Central memory CD4-positive, alpha-beta T cell (primary cell): Measurements from ENCODE around the gene UBL4B.
A peak's percentile ranks its signal among the peaks of the same experiment; 100 is the strongest.

Experiments
- DNase-seq: peaks from one replicate; pipeline ENCODE4 v3.0.0; 2022

Gene UBL4B

DNA sequence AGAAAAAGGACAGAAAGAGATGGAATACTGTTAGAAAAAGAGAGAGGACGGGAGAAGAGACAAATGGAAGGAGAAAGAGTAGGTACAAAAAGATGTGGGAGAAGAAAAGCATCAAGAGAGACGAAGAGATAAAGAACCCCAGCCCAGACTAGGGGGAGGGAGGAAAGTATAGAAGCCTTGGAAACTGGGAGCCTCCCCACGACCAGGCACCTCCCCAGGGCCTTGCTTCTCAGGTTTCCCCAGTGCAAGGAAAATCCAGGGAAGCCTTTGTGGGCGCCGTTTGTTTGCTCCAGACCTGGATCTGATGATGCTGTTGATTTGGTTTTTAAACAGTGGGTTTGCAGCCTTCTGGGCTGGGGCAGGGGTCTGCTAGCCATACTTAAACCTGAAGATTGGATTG, 26.6 kb upstream of the UBL4B start:
- DNase-seq: no peak

DNA sequence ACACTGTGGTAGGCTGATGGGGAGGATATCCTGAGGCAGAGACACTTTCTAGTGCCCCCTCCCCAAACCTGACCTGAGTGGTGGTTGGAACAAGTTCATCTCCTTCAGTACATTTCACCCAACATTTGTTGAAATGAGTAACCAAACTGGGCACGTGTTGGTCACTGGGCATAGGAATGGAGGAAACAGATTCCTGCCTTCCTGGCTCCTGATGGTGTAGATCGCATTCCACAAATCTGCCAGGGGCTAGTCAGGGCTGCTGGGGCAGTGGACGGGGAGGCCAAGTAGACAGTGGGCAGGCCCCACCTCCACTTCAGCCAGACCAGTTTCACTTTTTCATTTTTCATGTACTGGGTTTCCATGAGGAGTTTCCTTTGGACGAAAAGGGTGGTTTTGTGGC, 25.3 kb upstream of the UBL4B start:
- no peak for DNase-seq

DNA sequence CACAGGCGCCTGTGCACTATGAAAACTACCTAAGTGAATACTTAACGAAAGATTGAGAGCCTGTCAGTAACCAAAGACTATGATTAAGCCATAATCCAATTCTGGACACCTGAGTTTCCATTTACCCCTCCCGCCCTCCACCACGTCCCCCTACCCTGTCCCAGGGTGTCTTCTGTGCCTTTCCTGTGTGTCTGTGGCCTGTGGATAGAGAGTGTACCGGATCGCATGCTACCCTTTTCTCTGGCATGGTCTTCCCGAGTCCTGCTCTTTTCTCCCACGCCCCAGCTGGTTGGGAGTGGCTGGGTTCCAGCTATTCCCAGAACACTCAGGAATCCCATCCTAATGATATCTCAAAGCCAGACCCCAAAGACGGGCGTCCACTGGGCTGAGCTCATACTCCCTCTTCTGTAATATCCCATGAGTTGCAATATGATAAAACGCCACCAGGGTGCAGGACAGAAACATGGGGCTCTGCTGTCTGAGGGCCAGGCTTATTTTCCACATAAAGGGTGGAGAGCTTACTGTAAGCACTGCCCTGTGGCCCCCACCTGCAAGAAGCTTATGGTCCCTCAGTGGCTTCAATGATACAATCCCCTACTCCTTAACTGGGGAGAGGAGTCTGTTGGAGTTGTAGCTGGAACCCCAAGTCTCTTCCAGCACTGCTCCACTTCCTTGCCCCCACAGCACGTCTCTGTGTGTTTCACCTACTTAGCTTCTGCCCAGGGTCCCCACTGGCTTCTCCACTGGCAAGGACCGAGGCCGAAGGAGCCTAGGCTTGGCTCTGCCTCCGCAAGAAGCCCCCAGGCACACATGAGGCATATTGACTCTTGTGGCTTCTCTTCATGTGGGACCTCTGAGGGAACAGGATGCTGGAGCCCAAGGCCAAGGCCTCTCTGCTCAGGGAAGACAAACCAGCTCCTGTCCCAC, 24.2 kb upstream of the UBL4B start:
- DNase-seq: no peak

DNA sequence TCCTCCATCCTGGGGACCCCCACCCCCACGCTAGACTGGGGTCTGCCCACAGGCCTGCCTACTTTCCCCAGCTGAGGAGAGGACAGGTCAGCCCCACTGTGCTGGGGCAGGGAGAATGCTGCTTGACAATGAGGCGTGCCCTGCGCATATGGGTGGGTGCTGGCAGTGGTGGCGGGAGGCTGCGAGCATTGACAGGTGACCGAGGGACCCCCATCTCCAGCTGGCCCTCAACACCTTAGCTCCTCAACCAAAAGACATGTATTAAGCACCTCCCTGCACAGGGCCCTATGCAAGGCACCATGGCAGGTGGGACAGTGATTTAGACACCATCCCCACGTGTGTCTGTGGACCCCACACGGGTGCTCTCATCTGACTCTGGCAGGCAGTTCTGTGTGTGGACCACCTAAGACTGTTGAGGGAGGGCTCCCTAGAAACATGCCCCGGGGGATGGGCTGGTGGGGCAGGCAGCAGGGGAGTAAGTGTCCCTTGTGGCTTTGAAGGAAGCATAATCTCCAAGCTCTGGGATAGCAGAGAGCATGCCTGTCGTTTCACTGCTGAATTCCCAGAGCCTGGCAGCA, 23.4 kb upstream of the UBL4B start:
- no peak for DNase-seq

DNA sequence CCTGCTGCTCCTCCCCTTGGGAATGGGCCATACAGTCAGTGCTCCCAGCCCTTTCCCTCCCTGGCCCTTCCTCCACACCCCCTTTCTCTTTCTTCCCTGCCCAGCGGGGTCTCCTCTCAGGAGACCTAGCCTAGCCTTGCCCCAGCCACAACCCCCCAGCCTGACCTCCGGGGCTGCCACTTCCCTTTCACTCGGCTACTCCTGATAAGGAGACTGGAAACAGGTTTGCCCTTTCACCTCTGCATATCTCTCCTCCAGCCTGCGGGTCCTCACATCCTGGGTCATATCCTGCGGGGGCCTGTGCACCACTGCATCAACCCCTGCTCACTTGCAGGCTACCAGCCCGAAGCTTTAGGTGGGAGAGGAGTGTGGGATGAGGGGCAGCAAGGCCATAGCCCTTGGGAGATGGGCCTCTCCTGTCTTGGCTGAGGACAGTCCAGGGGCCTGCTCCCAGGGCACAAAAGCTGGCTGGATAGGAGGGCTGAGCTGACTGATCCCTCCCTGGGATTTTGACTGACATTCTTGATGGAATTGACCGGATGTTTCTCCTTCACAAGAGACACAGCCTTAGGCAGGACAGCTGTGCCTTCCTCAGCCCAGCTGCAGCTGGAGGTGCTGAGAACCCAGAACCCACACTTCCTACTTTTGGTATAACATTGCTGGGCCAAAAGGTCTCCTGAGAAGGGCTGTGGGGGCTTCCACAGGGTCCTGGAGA, 22.5 kb upstream of the UBL4B start:
- DNase-seq: no peak

DNA sequence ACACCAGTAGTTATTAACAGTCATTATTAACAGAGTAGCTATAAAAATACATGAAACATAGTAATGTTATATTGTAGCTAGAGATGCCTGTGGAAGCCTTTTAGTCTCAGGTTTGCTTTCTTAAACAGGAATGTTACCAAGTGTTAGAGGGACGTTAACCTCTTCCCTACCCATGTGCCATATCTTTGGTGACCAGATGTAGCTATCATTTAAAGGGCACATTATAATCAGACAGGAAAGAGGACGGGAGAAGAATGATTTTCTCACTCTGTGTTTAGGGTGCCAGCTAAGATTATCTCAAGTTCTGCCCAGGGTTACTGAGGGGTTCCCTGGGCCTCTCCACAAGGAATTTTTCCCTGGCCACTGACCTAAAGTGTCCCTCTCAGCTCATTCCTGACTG, 20.9 kb upstream of the UBL4B start:
- no peak for DNase-seq

DNA sequence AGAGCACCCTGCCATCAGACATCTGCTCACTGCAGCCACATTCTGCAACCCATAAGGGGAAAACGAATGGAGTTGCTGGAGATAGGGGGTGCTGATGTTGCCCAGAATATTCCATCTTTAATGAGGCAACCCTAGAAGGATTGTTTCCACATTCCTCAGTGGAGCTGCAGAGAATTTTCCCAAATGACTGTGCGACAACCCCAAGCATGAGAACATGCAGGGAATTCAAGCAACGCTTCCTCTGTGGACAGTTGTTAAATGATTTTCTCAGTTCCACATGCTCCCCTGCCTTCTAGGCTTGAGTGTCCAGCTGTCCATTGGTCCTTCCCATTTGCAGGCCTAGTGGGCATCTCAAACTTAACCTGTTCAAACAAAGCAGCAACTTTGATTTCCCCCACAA, 20.5 kb upstream of the UBL4B start:
- no peak for DNase-seq

DNA sequence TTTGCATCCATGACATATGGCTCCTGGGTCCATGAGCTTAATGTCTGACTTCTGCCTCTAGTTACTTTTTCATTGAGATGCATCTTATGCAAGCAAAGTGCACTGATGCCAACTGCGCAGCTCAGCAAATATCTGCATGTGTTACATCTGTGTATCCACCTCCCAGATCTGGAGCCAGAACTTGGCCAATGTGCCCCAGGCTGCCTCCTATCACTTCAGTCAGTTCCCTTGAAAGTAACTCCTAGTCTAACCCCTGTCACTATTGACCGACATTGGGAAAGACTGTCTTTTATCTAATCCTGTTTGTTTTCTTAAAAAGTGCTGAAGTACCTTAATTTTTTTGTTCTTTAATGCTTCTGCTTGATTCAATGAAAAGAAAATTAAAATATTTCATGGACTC, 19.3 kb upstream of the UBL4B start:
- DNase-seq: no peak

DNA sequence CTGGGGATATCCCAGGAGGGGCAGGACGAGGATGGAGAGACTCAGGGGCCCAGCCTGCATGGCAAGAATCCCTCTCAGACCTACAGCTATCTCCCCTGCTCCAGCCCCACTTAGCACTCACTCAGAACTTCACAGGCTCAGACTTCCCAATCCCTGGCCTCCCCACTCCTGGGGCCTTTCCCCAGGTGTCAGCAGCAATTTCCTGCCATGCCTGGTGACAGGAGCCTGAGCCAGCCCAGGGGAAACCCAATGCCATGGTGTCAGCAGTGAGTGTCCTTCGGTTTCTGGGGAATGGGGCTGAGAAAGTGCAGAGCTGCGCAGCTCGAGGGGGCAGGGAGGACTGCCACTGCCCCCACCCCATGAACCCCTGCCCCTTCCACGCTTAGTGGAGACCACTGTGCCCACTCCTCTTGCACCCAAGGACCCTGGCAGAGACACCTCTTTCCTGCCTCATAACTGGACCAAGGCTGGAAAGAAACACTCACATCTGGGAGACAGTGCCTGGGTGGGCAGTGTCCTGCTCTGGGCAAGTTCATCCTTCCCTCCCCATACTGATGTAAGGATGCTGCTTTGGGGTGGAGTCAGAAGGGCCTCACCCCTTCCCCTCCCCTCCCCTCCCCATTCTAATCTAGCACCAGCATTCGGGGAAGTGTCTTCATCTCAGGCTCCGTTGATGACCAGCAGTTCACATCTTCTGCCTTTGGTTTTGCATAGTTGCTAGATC, 17.1 kb upstream of the UBL4B start:
- DNase-seq: no peak

DNA sequence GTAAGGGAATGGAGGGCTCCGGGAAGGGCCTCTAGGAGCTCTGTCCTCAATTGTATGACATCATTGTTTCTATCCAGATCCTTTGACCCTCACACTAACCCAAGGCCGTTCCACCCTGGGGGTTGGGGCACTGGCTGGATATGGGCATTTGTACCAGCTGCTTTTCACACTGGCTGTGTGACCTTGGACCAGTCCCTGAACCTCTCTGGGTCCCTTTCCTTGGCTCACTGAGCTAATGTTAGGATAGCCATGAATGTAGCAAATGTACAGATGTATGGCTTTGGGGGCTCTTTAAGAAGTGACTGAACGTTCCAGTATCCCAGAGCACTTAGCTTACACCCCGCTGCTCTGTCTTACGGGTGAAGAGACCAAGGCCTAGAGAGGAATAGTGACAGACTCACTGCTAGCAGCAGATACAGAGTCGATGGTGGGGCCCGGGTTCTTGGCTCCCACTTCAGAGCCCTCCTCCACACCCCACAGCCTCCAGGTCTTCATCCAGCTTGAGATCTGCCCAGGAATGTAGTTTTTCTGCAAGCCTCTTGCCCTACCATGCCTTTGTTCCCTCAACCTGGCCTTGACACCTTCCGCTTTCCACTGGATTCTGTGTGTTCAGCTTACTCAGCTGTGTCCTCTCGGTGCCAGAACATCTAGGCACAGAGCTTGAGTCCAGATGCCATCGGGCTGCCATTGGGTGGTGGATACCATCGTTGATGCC, 14.6 kb upstream of the UBL4B start:
- no peak for DNase-seq

DNA sequence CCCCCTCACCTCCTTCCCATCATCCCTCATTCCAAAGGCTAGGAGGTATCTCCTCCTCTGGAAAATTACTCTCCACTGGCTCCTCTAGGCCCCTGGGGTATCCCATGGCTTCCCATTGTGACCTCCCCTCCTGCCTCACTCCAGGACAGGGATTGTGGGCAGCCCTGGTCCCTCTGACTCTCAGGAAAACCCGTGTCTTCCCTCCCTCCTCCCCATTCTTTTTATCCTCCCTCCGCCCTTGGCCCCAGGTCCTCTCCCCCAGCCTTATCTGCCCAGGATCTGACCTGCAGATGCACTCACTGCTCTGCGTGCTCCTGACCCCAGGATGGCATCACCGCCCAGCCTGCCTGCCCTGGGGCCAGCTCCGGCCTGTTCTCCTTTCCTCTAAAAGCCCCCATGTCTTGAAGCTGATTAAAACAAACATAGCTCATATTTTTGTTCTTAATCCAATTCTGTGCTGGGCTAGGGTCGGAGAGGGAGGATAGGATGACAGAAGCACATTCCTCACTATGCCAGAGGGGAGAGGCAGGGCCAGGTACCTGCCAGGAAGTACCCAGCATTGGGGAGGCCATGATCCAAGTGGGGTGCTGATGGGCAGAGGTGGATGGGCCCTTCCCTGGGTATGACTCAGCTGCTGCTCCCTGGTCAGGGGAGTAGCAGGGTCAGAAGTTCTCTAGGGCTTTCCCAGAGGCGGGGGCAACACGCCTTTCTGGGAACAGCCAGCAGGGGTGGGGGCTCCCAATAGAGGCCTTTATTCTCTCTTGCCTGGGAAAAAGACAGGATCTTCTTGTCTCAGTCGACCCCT, 13.8 kb upstream of the UBL4B start:
- no peak for DNase-seq

DNA sequence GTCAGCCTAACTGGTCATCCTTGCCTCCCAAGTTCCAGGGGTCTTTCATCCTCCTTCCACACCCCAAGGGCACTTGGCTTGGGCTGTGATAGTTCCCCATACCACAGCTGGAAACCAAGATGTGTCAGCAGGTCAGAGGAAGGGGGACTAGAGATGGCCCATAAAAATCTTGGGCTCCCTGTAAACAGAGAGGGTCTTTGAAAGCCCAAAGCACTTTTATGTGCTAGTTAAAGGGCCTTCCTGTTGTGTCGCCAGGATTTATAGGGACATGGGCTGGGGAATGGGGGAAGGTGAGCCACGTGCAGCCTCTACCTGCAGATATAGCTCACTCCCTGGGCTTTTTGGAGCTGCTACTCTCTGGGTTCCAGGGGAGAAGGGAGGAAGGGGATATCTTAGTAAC, 11.9 kb upstream of the UBL4B start:
- DNase-seq: no peak

DNA sequence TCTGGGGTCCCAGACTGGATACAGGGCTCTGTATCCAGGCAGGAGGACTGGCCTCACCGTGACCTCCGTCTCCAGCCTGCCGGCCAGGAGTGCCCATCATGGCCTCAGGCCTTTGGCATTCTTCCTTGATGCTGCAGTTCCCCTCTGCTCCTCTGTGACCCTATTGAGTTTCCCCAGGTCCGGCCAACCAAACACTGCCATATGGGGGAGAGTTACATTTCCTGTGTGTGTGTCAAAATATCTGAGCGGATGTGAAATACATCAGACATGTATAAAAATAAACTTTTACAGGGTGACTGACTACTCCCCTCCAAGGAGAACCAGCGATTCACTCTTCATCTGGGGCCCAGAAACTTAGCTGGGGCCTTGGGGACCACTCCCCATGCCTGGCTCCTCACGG, 10.2 kb upstream of the UBL4B start:
- no peak for DNase-seq

DNA sequence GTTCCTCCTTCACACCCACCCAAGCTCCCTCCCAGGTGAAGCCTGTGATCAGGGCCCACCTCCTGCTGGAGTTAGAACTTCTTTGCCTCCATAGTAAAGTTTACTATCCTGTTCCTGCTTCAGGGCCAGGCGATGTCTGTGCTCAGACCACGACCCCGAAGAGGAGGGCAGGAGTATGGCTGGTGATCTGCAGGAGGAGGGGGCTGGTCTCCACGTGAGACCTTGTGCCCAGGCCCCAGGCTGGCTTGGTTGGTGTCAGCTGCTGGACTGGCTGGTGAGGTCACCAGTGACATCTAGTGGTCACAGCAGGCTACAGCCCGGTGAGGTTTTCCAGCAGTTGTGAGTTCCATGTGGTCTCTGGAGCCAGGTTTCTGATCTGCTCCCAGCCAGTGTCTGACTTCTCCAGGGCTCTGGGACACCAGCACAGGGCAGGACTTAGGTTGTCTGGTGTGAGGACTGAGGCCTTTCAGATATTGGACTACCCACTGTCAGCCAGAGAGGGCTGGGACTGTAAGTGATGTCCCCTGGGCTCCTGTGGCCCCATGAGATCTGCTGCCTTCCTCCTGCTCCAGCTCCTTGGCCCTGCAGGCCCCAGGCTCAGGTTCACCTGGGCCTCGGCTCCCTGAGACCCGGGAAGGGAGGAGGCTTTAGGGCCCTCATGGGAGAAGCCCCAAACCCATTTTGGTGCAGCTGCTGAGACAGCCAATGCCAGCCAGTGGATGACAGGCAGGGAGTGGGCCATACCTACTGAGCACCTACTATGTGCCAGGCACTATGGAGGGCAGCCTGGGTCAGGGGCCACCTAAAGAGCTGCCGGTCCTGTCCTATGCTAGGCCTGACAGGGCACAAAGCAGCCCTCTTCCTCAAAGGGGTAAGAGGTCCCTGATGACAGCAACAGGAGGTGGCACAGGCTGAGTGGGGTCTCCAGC, 6.0 kb upstream of the UBL4B start:
- DNase-seq: peak; percentile 42

DNA sequence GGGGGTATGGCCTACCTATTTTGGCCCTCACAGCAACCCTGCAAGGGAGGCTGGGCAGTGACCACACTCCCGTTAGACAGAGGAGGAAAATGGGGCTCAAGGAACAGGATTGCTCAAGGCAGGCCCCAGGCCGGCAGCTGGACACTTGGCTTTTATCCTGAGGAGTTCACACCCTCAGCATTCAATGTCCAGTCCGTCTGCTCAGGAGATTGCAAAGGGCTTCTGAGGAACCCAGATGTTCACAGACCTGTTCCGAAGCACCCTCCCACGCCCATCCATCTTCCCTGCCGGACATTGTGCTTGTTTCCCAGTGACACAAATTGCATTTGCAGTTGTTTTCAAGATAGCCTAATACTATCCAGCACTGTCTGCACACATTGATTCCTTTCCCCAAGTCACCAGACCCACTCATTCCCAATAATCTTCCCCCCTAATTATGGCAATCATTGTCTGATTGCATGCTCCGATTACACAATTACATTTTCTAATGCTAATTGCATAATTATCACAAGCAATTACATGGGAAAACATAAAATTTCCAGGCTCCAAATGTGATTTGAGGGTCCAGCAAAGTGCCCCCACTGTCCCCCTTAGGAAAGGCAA, 4.3 kb upstream of the UBL4B start:
- no peak for DNase-seq

DNA sequence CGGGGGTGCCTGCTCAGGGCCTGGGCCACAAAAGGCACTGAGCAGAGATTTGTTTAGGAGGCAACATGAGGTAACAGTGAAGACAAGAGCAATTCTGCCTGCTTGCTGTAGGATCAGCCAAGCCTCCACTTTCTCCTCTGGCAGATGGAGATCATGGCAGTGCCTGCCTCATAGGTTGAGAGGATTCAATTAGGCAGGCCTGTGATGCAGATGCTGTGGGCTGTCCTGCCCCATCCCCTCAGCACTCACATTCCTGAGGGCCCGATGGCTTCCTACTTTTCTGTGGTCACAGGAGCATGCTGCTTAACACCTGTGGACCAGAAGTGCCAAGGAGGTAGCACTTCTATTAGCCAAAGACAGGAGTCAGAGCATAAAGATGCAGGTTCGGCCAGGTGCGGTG, 1.2 kb upstream of the UBL4B start:
- DNase-seq: no peak

DNA sequence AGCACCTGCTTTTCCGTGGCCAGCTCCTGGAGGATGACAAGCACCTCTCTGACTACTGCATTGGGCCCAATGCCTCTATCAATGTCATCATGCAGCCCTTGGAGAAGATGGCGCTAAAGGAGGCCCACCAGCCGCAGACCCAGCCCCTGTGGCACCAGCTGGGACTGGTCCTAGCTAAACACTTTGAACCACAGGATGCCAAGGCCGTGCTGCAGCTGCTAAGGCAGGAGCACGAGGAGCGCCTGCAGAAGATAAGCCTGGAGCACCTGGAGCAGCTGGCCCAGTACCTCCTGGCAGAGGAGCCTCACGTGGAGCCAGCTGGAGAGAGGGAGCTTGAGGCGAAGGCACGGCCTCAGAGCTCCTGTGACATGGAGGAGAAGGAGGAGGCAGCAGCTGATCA, 413 bp downstream of the UBL4B start:
- no peak for DNase-seq

DNA sequence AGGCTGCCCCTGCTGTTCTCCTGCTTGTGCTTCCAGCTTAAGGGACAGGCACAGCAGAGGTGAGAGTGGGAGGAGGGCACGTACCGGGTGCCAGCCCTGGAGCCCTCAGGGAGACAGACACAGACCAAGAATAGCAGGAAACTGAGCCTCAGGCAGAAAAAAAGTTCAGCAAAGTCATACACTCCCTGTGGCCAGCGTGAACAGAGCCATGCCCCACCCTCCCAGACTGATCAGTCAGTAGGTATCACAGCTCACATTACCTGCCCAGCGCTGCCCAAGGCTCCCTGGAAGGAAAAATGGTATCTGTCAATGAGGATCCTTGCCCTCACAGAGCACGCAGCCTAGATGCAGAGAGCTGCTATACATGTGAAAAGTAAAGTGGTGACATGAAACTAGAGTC, 1.3 kb downstream of the UBL4B start:
- DNase-seq: no peak

DNA sequence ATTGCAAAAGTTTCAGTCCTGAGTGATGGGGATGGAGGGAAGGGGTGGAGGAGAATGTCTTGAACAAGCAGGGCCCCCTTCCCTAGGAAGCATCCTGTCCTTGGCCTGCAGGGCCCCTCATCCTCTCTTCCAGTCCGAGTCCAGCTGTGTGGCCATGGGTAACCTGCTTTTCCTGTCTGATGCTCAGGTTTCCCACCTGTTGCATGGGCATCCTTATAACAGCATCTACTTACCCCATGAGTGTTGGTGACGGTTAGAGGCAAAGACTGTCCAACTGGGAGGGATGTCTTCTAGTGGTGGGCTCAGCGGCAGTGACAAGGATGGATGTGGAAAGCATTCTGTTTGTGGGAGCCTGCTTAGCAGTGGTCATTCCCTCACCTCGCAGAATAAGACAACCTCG, 1.9 kb downstream of the UBL4B start:
- no peak for DNase-seq

DNA sequence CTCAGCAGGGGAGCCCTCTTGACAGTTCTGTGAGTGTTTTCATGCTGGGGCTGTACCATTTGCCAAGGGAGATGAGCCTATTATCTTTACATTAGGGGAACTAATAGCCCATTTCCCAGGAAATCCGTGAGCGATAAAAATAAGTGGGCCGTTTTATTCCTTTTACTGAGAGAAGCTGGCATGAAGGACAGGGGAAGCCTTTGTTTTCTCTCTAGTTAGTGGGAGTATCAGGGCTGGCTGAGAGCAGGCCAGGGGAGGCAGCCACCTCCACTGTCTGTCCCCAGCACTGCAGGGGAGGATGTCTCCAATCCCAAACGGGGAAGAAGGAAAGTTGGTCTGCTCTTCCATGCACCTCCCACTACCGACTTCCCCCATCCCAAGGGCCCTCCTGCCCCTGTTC, 2.5 kb downstream of the UBL4B start:
- no peak for DNase-seq
